HTR-8/SVneo (cell line): Measurements from ENCODE around the gene ANKS1B.

Source experiments
- DNase-seq: peaks from one replicate; pipeline ENCODE4 v3.0.0; 2011; ENCODE audit warnings: low spot score, mixed read lengths; ENCODE audit not compliant: insufficient read length
- FAIRE-seq: peaks from 2 replicates; lab custom pipeline; 2011; peaks lifted over from hg19 to GRCh38; lab: Jason Lieb, UNC

Gene ANKS1B

DNA sequence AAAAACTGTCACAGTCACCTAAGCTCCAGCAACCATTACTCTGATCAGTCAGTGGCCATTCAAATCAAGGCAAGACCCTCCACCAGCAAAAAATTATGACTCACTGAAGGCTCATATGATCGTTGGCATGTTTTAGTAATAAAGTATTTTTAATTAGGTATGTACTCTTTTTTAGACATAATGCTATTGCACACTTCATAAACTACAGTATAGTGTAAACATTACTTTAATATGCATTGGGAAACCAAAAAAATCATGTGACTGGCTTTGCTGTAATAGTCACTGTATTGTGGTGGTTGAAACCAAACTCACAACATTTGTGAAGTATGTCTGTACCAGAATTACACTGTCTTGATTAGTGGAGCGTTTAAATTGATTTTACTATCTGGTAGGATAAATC lies 471.7 kb downstream of the ANKS1B start:
- DNase-seq (no peak), FAIRE-seq (no peak)

DNA sequence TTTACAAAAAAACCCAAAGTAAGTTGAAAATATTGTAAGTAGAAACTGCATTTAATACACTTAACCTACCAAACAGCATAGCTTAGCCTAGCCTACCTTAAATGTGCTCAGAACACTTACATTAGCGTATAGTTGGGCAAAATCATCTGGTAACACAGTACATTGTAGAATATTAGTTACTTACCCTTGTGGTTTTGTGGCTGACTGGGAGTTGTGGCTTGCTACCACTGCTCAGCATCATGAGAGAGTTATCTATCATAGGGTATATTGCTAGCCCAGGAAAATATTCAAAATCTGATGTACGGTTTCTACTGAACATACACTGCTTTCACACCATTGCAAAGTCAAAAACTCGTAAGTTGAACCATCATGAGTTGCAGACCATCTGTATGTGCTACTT lies 478.9 kb downstream of the ANKS1B start:
- FAIRE-seq (no peak), DNase-seq (no peak)

DNA sequence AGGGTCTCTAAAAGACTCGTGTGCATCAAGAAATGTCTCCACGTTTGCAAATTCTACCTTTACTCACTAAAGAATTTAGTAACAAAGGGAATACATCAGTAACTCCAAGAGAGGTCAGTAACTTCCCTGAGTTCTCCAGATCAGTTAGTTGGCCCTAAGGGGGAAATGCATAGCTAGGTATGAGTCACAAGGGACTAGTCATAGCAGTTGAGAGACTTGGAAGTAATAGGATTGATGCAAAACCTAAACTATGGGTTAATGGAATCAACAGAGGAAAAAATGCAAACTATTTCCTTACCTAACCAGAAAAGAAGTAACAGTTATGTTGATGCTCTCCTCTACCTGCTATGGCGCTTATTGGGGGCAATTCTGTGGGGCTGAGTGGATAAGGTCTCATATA lies 486.0 kb downstream of the ANKS1B start:
- peak; percentile 48 for DNase-seq
- no peak for FAIRE-seq

DNA sequence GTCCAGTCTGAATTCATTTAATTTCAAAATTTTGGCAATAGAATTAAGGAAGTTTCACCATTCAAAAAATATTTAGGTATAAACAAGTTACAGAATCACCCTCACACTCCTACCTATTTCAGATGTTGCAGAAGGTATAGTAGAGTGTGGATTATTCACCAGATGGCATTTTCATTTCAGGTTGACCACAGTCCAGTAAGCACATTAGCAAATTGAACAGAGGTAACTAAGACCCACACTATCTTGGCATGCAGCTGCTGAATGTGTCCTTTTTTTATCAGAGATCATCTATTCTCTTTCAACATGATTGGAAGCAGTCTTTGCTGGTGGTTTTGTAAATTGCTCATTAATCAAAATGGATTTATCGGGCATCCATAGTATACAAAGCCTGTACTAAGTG lies 488.9 kb downstream of the ANKS1B start:
- FAIRE-seq: no peak
- no peak for DNase-seq

DNA sequence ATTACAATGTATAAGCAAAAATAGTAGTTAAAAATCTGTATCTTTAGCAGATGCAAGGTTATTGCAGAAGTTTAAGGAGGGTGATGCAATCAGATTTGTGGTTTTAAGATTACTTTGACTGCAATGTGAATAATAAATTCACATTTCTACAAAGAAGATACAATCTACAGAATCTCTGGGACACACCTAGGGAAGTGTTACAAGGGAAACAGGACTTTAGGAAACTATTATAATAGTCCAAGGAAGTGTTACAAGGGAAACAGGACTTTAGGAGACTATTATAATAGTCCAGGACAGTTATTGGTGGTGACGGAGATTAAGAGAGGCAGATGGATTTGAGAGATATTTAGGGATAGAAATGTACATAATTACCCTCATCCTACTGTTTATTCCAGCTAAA lies 491.5 kb downstream of the ANKS1B start:
- DNase-seq (no peak), FAIRE-seq (no peak)

- no peak for FAIRE-seq
- no peak for DNase-seq
Observed at GRCh38 chr12:99486277-99486676, 498.5 kb downstream of the ANKS1B start.

DNA sequence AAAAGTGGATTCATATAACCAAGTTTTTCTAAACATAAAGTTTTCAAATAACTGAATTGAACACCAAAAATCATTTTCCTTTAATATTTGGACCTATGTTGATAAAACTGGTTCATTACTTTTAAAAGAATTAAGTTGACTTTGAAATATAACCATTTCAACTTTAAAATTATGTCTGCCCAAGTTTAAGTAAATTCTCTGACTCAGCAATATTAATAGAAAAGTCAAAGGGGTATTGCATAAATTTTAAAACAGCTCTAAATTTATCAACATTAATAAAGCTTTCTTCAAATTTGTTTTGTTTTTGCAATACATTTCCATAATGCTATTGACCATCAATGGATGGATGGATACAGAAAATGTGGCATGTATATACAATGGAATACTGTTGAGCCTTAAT lies 505.6 kb downstream of the ANKS1B start:
- FAIRE-seq (no peak), DNase-seq (no peak)

- FAIRE-seq: no peak
- DNase-seq: no peak
Observed at GRCh38 chr12:99476956-99477355, 507.8 kb downstream of the ANKS1B start.

DNA sequence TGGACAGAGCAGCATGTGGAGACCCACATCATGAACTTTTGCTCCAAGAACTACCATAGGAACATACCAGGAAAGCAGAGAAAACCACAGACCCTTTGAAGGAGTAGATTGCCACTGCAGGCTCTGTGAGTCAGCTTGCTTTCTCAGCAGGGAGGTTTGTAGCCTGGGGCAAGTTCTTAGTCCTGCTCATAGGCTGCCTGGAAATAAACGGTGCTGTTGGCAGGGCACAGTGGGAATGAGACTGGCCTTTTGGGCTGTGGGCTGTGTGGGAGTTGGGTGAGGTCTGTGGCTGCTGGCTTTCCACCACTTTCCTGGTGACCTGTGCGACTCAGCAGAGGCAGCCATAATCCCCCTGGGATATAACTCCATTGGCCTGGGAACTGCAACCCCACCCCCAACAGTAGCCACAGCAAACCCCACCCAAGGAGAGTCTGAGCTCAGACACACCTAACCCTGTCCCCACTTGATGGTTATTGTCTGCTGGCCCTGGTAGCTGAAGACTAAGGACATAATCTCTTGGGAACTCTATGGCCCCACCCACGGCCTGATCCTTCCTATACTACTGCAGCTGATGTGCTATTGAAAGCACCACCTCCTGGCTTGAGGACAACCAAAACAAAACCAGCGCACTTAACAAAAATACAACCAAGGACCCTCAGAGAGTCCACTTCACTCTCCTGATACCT lies 529.2 kb downstream of the ANKS1B start:
- FAIRE-seq: no peak

DNA sequence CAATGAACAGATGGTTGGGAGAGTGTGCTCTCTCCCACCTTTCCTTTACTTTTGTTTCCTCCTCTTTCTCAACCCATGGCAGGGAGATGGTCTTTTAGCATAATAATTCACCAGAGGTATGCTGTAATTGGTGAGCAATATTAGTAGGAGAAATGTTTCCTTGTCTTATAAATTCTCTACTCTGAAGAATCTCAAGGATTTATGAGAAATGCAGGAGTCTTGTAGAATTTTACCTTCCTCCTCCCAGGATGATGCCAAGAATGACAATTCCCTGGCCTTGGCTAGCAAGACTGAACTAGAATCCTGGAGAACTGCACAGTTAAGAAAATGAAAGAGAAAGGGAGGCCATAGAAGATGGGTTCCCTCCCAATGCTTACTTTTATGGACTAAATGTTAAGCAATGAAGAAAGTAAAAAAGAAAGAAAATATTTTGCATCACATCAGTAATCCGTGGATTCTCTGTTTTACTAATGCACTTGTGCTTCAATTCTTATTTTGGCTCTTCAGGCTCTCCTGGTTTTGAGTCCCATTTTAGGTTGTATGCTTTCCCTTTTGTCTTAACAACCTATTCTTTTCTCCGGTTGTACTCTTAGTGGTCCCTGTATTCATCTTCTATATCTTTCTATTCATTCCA lies 530.1 kb downstream of the ANKS1B start:
- FAIRE-seq: no peak

More for the DNA sequence above, 529.2 kb downstream of the ANKS1B start:
- DNase-seq: peak; percentile 28

DNA sequence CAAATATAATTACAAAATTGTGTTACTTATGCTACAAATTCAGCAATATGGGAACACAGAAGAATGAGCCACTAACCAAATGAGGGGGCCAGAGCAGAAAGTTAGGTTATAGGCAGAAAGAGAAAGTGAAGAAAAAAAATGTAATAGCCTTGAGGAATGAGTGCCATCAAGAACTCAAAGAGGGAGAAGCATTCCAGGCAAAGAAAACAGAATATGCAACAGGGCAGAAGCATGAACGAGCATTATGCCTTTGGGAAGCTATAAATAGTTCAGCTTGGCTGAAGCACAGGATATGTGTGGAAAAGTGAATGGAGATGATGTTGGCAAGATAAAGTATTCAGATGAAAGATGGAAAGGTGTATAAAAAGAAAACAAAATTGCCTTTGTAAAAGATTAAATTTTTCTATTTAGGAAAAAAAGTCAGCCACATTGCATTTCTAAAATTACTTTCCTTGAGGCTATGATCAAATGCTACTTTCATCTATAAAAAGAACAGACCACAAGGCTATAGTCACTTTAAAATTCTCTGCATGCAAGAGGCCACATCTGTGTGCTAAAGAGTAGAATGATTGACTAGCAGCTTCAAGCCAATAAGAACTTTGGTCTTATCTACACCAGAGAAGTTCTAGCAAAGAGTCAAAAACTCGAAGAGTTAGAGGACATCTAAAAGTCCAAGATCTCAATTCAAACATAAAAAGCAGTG lies 530.7 kb downstream of the ANKS1B start:
- no peak for FAIRE-seq

More for the DNA sequence above, 530.1 kb downstream of the ANKS1B start:
- no peak for DNase-seq

GRCh38 chr12:99450036-99450630 lies 534.6 kb downstream of the ANKS1B start:
- no peak for DNase-seq
- no peak for FAIRE-seq

More for the DNA sequence above, 530.7 kb downstream of the ANKS1B start:
- no peak for DNase-seq

DNA sequence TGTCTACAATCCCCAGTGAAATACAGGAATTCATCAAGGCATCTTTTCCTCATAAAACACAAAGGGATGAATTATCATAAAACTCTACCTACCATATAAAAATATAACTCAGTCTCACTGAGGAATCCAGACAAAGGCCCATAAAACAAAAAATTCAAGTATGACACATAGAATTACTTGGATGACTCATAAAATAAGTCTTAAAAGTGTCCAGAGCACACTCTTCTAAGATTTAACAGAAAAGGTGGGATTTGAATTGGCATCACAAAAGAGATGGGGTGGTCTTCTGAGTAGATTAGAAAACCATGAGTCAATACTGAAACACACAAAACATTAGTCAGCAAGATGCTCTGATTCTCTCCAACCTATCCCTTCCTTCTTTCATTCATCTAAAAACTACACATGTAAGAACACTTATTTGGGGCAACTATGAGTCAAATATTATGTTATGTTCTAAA lies 539.8 kb downstream of the ANKS1B start:
- FAIRE-seq (no peak), DNase-seq (no peak)

GRCh38 chr12:99442758-99443157 lies 542.0 kb downstream of the ANKS1B start:
- no peak for FAIRE-seq
- DNase-seq: no peak

DNA sequence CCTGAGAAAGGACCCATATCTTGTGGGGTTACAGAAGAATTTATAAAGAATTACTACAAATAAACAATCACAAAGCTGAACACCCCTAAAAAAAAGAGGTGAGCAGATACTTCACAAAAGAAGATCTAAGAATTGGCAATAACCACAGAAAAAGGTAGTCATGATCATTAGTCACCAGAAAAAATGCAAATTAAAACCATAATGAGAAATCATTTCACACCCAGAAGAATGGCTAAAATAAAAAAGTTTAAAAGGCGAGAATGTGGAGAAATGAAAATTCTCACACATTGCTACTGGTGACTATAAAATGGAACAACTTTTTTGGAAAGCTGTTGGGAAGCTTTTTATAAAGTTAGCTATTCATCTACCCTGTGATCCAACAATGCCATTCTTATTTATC lies 545.3 kb downstream of the ANKS1B start:
- FAIRE-seq (no peak), DNase-seq (no peak)

GRCh38 chr12:99436584-99436983 lies 548.2 kb downstream of the ANKS1B start:
- no peak for DNase-seq
- no peak for FAIRE-seq

DNA sequence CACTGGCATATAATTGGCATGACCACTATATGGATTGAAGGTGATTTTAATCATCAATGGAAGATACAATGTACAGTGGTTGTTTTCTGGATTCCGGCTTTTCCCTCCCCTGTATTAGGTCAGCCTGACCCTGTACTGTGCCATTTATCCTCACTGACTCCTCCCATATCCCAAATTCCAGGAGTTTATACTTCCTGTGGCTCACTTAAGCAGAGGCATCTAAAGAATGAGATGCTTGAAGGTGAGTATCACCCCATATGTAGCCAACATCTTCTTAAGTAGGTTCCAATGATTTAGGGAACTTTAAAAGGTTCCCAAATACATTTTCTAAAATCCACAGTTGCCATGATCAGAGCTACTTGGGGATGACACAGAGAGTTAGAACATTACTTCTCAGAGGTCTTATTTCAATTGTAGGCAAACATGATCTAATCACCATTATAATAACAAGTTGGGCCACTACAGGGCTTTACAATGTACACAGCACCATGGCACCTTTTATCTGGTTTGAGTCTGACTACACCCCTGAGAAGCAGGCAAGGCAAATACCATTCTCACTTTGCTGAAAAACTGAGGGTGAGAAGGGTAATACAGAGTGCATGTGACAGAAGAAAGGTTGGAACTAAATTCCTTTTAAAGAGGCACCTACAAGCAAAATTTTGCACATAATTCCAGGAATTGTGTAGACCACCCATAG lies 549.5 kb downstream of the ANKS1B start:
- no peak for FAIRE-seq

GRCh38 chr12:99433155-99433554 lies 551.6 kb downstream of the ANKS1B start:
- DNase-seq: no peak
- no peak for FAIRE-seq

More for the DNA sequence above, 549.5 kb downstream of the ANKS1B start:
- DNase-seq: no peak

DNA sequence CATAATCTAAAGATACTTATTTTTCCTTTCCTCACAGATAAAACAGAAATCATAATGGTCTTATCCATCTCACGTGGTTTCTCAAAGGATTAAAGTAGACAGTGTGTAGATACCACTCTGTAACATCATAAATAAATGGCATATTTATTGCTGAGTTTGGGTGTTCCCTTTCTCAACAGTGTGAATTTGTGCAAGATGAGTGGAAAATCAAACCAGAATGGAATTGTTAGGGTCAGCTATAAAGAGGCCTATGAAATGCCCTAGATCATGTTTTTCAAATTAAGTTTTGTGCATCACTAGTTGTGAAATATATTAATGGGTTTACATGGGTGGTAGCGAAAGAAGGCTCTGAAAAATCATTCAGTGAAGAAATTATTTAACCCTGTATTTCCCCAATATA lies 553.5 kb downstream of the ANKS1B start:
- DNase-seq (no peak), FAIRE-seq (no peak)

- no peak for FAIRE-seq
Observed at GRCh38 chr12:99427104-99427503, 557.6 kb downstream of the ANKS1B start.

More at GRCh38 chr12:99427104-99427503, 557.6 kb downstream of the ANKS1B start:
- no peak for DNase-seq
